NB4 (cell line): ENCODE data around the gene ANXA6.

ENCODE experiments used
- DNase-seq: peaks from one replicate; pipeline ENCODE4 v3.0.0; 2010; ENCODE audit warnings: low read depth
- H3K4me3 ChIP-seq: one replicate; pipeline ENCODE4 v1.5.1; 2011; ENCODE audit warnings: mild to moderate bottlenecking, low read depth, low read length, moderate library complexity
- MYC ChIP-seq: IDR thresholded peaks from 2 replicates; pipeline ENCODE4 v1.6.1; 2011; ENCODE audit warnings: low read depth, low read length
- POLR2A ChIP-seq: IDR thresholded peaks from 2 replicates; pipeline ENCODE4 v1.6.1; 2011; ENCODE audit warnings: mild to moderate bottlenecking; ENCODE audit not compliant: insufficient read length; ENCODE audit errors: extremely low read depth
- TF ChIP-seq, protein P1 (sequence below): IDR thresholded peaks from 2 replicates; pipeline ENCODE4 v1.6.1; 2011; ENCODE audit warnings: low read depth, low read length
- TF ChIP-seq, protein P2 (sequence below): IDR thresholded peaks from one replicate; pipeline ENCODE4 v1.5.1; 2012; ENCODE audit warnings: low read depth, low read length

ANXA6 gene

DNA sequence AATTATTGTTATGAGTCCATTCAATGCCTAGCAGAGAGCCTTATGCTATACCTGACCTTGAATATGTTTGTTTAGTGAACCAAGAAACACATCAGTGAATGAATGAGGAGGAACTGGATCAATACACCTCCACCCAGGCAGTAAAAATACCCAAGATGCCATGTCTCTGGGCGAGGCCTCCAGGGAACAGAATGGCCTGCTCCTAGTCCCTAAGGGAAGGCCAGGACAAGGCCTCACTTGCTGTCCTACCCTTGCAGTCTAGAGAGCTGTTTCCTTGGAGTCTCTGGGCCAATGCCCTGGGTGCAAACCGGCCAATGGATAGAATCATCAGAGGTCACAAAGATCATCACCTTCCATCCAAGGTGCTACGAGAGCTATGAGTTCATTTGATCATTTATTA lies 102.9 kb downstream of the ANXA6 start:
- no peak for TF ChIP-seq POLR2A
- TF ChIP-seq, protein P1, sequence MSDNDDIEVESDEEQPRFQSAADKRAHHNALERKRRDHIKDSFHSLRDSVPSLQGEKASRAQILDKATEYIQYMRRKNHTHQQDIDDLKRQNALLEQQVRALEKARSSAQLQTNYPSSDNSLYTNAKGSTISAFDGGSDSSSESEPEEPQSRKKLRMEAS = no peak
- TF ChIP-seq, protein P2, sequence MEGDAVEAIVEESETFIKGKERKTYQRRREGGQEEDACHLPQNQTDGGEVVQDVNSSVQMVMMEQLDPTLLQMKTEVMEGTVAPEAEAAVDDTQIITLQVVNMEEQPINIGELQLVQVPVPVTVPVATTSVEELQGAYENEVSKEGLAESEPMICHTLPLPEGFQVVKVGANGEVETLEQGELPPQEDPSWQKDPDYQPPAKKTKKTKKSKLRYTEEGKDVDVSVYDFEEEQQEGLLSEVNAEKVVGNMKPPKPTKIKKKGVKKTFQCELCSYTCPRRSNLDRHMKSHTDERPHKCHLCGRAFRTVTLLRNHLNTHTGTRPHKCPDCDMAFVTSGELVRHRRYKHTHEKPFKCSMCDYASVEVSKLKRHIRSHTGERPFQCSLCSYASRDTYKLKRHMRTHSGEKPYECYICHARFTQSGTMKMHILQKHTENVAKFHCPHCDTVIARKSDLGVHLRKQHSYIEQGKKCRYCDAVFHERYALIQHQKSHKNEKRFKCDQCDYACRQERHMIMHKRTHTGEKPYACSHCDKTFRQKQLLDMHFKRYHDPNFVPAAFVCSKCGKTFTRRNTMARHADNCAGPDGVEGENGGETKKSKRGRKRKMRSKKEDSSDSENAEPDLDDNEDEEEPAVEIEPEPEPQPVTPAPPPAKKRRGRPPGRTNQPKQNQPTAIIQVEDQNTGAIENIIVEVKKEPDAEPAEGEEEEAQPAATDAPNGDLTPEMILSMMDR = no peak
- no peak for TF ChIP-seq MYC
- no peak overlapping the region for H3K4me3 ChIP-seq
- no peak for DNase-seq

DNA sequence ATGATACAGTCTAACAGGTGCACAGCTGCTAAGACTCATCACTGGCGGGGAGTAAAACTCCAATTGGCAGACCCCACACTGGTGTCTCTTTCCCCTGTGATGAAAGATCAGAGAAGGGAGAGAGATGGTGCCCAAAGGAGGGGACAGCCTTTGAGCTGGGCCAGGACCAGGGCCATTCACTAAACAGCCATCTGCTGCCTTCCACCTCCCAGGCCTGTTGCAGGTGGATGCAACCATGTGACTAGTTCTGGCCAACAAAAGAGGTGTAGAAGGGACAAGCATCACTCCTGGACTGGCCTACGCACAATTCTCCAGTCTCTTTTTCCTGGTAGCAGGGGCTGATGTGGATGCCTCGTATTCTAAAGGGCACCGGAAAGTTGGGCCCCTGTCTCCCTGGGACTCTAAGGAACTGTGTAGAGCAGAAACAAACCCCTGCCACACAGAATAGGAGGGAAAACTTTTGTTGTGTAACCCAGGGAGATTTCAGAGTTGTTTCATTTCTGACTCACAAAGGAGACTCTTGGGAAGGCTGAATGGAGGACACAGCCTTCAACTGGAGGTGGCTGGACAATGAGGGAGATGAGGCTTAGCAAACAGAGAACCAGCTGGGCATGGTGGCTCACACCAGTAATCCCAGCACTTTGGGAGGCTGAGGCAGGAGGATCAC lies 103.7 kb downstream of the ANXA6 start:
- TF ChIP-seq MYC (no peak), POLR2A (no peak)
- TF ChIP-seq, protein P2 = no peak
- TF ChIP-seq, protein P1 = no peak
- no peak for DNase-seq
- H3K4me3 ChIP-seq = no peak overlapping the region

DNA sequence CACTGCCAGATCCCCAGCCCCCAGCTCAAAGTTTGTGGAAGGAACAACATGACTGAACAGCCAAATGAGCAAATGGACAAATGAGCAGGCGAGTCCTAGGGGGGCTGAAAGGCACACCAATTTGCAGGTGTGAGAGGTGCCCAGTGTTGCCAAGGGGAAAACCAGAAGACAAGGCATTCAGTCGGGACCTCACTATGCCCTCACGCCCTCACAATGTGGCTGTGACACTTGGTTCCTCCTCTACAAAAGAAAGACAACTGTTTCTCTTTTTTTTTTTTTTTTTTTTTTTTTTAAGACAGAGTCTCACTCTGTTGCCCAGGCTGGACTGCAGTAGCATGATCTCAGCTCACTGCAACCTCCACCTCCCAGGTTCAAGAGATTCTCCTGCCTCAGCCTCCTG lies 104.7 kb downstream of the ANXA6 start:
- no peak for DNase-seq
- TF ChIP-seq, protein P1 = no peak
- H3K4me3 ChIP-seq = no peak overlapping the region

DNA sequence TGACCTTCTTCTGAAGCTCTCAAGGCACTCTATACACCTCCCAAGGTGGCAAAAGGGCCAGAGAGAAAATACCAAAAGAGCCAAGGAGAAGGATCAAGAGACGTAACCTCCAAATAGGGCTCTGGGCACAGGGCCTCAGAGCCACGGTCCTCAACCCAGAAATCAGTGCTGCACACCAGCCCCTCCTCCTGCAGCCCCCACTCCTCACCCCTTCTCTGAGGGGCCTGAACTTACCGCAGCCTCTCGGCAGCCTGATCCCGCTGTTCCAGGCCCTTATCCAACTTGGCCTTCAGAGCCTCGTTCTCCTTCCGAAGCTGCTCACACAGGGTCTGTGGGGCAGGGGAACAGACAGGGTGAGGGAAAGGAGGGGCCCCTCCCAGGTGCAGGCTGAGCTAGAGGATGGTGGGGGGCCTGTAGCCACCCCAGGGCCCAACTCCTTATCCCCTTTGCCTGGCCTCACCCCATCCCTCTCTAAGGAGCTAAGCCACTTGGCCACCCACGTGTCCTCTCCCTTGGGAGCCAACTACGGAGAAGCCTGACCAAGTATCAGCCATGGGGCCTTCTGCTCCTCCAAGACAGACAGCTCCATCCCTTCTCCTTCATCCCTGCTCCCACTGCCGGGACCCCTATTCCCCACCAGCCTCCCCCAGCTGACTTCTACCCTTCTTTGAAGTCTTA lies 105.5 kb downstream of the ANXA6 start:
- H3K4me3 ChIP-seq = no peak overlapping the region
- no peak for DNase-seq
- TF ChIP-seq, protein P1 = no peak
- TF ChIP-seq, protein P2 = no peak
- TF ChIP-seq POLR2A (no peak), MYC (no peak)

DNA sequence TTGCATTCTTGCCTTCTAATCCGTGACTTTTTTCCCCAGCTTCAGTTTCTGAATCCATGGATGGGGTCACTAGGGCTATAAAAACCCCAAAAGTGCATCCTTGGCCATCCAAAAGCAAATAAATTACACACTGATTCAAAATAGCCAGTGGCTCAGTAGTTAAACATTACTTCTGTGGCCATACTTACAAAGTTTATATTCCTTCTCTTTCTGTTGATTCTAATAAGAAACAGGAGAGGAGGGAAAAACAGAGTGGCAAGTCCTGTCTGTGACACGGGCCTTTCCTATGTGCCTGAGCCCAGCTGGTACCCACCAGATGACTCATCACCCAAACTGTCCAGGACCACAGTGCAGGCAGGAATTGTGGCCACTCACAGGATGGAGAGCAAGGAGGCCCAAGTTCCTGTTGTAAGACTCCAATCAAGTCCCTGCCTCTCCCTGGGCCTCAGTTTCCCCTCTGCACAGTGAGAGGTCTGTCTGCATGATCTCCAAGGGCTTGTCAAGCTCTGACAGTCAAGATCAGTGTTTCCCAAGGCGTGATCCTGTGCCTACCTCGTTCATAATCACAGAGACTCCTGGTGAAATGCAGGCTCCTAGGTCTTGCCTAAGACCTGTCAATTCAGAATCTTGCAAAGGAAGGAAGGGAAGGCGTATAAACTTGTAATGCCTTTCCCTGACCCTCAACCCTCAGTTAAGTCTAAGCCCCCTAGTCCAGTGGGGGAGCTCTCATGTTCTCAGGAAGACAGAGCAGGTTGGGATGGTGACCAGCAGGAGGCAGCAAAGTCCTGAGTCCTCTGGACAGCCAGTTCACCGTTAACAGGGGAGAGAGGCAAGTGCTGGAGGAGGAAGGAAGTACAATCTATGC lies 106.3 kb downstream of the ANXA6 start:
- DNase-seq = peak; percentile 87
- TF ChIP-seq, protein P1 = 0 out of 2 replicates have a peak, but pooled peaks have one; percentile 10
- no peak for TF ChIP-seq POLR2A
- TF ChIP-seq MYC = no peak
- TF ChIP-seq, protein P2 = peak; percentile 90
- no peak overlapping the region for H3K4me3 ChIP-seq
